ENCODE results near the gene CRTC1. TPM values are rescaled to one million over a fixed set of nuclear protein-coding genes. Genes with fewer than 3 reads are reported as not detected.

The CRTC1 gene
- polyA plus RNA-seq, 4 donors = 16.6 to 23.1 (median 18.9) TPM

DNA sequence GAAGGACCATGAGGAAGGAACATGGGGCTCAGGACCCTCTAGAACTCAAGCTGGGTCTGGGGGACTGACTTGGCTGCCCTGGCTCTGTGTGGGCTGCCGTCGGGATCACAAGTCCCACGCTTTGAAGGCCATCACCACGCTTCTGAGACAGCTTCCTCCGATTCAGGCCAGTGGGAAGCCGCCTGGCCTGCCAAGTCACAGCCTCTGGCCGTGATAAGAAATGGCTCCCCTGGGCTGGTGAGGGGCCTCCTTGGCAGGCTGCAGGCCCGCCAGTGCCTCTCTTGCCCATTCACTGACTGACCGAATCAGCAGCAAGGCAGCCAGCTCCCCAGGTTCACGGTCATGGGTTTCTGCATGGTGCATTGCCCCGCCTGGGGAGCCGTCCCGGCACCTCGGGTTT is 58.8 kb downstream of the CRTC1 start:
- no peak for DNase-seq (ENCODE audit: low read depth in 4 of 4, low spot score in 3 of 4)

GRCh38 chr19:18742838-18743783 is 59.6 kb downstream of the CRTC1 start:
- DNase-seq (ENCODE audit: low read depth in 4 of 4, low spot score in 3 of 4) = no peak

DNA sequence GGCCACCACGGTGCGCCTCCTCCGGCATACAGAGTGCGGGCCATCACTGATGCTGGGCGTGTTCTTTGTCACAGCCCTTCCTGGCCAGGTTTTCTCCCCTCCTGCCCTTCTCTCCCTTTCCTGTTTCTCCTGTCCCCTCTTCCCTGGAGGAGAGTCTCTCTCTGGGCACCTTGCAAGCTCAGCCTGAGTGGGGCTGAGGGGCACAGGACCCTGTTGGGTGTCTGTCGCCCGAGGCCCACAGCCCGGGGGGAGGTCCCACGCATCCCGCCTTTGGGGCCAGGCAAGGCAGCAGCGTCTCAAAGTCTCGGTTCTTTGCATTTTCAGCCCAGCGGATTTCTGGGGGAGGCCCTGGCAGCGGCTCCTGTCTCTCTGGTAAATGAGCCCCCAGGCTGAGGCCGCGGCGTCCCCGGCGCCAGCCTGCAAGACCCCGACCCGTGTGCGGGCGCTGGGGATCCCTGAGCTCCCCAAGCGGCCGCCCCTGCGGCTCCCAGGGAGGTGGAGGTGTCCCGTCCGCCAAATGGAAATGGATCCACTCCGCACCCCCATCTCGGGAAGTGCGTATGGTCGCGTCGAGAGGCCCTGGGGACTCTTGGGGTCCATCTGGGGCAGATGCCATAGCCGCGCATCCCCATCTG is 60.4 kb downstream of the CRTC1 start:
- no peak for DNase-seq (ENCODE audit: low read depth in 4 of 4, low spot score in 3 of 4)

GRCh38 chr19:18745012-18745735 is 61.7 kb downstream of the CRTC1 start:
- DNase-seq (ENCODE audit: low read depth in 4 of 4, low spot score in 3 of 4) = no peak

GRCh38 chr19:18745931-18746330 is 62.5 kb downstream of the CRTC1 start:
- DNase-seq (ENCODE audit: low read depth in 4 of 4, low spot score in 3 of 4) = no peak

GRCh38 chr19:18746401-18747325 is 63.2 kb downstream of the CRTC1 start:
- DNase-seq (ENCODE audit: low read depth in 4 of 4, low spot score in 3 of 4) = no peak

DNA sequence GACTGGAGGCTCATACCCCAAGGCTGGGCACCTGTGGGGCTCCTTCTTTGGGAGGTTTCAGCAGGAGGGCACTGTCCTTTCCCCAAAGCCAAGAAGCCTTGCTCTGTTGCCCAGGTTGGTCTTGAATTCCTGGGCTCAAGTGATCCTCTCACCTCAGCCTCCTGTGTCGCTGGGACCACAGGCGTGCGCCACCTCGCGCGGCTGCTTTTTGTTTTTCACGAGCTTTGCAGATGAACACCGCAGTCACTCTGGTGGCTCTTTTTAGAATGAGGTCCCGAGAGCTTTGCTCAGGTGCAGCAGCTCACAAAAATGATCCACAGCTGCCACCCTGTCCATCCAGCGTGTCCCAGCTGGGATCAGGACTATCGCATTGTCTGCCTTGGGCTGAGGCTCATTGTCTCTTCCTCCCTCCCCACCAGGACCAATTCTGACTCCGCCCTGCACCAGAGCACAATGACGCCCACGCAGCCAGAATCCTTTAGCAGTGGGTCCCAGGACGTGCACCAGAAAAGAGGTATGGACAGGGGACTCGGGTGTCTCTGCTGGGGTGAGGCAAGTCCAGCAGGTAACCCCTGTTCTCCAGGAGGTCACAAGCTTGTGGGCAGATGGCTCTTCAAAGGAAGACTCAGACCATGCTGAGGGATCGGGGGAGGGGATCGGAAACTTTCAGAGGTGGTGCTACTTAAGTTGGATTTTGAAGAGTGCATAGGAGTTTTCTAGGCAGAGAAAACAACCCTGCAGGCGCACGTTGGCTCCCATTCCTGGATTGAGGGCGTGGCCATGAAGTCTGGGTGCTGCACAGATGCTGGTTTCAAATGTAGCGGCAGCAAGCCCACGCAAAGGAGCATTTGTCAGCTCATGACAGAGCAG is 66.1 kb downstream of the CRTC1 start:
- DNase-seq (ENCODE audit: low read depth in 4 of 4, low spot score in 3 of 4) = no peak

DNA sequence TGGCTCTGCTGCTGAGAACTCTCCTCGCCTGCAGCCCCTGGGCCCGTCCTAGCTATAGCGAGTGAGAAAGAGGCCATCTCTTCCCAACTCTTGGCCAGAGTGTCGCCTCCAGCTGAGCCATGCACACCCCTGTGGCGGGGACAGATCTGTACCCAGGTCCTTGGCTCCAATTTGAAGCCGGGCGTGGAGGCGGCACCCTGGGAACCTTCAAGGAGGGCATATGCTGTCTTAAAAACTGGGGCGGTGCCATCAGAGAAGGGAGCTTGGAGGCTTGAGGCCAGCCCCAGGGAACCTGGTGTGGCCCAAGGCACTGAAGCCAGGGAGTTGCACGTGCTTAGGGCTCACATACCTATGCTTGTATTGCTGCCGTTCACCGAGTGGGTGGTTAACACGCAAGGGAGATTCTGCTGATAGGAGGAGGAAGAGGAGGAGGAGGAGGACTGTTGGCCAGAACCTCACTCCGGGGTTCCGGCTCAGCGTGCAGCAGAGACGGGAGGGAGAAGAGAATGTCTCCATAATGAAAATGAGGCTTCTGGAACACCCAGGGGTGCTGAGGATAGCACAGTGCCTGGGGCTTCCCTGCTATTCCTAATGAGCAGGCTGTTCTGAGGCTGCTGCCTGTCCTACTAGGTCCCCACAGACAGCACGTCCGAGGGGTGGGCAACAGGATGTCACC is 67.0 kb downstream of the CRTC1 start:
- no peak for DNase-seq (ENCODE audit: low read depth in 4 of 4, low spot score in 3 of 4)

- no peak for DNase-seq (ENCODE audit: low read depth in 4 of 4, low spot score in 3 of 4)
Measured at GRCh38 chr19:18751571-18751970, 68.1 kb downstream of the CRTC1 start.

DNA sequence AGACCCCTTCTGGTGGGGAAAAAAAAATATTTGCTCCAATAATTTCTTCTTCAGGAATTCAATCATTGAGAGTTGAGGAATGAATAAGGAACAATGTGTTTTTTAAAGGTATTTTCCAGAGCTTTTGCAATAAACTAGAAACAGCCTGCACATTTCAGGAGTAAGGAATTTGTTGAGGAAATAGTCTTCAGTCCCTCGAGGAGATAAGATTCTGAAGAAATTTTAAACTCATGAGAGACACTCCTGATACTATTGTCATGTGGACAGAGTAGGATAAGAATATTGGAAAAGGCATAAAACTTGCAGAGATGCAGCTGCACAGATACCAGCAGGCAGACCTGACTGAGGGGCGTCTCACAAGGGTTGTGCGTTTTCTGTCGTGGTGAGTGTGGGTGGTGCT is 71.0 kb downstream of the CRTC1 start:
- no peak for DNase-seq (ENCODE audit: low read depth in 4 of 4, low spot score in 3 of 4)

DNA sequence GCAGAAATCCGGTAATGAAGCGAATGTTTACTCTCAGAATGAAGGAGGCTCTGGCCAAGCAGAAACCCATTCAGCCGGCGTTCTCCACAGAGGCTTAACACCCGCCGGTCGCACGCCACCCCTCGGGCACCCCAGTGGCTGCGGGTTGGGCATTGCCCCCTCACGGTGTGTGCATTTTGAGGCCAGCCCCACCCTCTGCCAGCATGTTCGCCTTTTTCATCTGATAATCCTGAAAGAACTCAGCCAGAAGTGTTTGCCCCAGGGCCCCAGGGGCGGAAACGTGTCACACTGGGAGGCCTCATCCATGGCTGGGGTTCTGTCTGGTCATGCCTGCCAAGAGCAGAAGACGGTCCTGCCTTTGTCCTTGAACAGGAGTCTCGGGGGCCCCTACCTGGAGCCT is 73.4 kb downstream of the CRTC1 start:
- DNase-seq (ENCODE audit: low read depth in 4 of 4, low spot score in 3 of 4) = no peak

DNA sequence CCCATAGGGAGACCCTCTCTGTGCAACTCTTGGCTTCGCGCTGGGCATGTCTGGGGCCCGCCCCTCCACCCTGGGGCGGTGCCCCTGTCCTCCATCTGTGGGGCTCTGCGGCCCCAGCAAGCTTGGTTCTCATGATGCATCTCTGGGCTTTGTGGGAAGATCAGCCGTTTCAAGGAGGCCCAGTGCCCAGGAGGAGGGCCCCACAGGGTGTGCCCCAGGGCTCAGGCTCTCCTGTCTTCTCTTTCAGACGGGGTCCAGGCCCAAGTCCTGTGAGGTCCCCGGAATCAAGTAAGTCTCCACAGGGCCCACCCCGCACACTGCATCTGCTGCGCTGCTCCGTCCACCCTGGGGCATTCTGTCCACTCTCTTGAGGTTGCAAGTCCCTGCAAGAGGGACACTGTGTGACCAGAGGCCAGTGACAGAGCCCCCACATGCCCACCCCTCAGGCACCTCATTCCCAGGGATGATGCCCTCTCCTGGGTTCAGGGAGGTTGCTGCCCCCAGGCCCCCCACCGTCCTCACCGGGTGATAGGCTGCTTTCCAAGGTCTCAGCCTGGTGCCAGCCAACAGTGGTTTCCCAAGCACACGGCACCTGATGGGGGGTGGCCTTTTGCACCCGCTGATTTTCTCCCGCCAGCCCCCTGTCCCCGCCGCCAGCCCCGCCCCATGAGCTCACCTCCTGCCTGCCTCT is 76.0 kb downstream of the CRTC1 start:
- DNase-seq (ENCODE audit: low read depth in 4 of 4, low spot score in 3 of 4) = no peak

DNA sequence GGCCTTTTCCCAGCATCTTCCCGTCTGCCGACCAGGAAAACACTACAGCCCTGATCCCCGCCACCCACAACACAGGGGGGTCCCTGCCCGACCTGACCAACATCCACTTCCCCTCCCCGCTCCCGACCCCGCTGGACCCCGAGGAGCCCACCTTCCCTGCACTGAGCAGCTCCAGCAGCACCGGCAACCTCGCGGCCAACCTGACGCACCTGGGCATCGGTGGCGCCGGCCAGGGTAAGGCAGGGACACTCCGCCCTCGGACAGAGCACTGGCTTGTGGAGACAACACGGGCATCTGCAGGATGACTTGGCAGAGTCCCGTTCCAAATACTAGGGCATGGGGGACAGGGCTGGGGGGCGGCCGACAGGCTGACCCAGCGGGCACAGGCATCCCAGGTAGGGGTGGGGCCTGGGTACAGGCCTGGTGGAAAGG is 76.5 kb downstream of the CRTC1 start:
- DNase-seq (ENCODE audit: low read depth in 4 of 4, low spot score in 3 of 4) = no peak

DNA sequence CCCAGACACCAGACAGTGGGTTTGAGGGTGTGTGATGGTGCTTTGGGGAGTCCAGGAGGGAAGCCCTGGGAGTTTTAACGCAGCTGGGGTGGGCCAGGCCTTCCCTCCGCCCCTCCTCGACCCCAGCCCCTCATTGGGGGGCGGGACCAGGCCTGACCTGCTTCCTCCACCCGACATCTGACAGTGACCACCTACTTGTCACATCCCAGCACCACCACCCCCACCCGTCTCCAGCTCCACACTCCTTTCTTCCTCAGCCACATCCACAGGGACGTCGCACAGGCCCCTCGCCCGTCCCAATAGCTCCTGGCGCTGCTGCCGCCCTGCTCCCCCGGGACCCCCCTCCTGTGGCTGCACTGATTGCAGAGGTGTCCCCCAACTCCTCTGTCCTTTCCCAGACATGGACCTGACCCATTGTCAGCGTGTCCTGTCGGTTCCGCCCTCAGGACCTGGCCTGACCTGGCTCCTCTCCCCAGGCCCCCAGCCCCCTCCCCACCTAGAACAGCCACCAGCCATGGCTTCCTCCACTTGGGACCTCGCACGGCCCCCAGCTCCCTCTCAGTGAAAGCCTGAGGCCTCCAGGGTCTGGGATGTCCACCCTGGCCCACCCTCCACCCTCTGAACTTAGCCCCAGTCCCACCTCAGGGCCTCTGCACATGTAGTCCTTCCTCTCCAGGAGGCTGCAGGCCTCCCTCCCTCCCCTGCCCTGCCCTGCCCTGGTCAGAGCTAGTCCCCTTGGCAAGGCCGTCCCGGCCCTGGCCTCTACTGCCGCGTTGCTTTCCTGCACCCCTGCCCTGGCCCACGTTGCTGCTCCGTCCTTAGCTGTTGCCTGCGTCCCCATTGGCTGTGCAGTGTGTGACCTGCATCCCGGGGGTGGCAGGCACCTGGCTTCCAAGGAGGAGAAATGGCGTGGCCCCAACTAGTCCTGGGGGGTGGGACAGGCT is 77.2 kb downstream of the CRTC1 start:
- DNase-seq (ENCODE audit: low read depth in 4 of 4, low spot score in 3 of 4) = no peak

DNA sequence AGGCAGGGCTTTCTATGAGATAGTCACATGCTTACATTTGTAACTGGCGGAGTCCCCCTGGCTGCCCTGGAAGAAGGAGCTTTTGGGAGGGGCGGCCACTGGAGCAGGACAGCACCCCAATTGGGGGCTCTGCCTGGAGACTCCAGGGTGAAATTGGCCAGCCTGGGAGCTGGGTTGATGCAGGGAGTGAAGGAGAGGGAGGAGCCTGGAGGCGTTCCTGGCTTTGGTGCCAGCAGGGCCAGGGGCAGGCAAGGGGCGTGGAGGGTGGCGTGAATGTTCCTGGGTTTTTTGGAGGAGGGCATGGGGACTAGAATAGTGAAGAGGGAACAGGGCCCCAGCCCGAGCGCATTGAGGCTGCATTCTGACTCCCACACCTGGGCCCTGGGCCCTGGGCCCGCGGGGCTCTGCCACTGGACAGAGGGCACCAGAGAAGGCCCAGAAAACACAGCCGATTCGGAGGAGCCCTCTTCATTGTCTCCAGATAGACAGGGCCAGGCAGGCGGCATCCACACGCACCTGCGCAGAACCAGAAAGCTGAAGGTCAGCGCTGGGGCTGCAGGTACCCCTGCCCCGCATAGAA is 78.1 kb downstream of the CRTC1 start:
- no peak for DNase-seq (ENCODE audit: low read depth in 4 of 4, low spot score in 3 of 4)

DNA sequence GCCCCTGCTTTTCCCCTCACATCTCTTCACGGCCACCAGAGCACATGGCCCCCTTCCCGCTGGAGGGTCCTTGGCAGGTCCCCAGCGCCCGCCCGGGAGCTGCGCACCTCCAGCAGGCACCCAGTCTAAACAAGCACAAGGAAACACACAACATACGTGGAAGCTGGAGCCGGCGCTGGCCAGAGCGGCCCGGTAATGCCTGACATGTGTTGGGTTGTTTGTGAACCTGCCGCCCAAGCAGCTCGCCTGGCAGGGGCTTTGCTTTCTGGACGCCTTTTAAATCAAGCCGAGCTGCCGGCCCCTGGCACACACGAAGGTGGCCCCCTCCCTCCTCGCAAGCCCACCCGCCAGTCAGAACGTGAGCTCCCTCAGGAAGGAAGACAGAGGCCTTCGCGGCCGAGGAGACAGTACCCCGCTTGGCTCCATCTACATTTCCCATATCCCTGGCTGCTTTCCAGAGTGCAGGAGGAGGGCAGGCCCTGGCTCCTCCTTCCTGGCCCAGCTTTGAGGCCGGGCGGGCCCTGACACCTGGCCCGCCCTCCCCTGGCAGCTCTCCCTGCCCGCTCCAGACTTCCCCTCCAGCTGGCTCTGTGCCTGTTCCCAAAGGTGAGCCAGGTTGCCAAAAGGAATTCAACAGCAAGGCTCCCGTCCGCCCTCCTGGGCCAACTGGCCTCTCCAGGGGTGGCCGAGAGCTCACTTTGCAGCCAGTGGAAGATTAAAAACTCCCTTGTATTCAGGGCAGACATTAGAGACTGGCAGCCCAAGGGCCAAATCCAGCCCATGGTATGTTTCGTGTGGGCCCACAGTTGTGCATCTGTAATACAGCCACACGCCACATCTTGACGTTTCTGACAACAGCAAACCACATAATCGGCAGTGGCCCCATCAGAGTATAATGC is 78.9 kb downstream of the CRTC1 start:
- DNase-seq (ENCODE audit: low read depth in 4 of 4, low spot score in 3 of 4) = peak in 1 of 4 donors; percentile 65

All from right renal pelvis (tissue), 4 donors.